ENCODE results near the gene IGSF9B.
A peak's percentile ranks its signal among the peaks of the same experiment; 100 is the strongest.

The IGSF9B gene

GRCh38 chr11:133965031-133965601 is 8.3 kb upstream of the IGSF9B start:
- H2BK5ac ChIP-seq (ENCODE audit: low read length) = no peak overlapping the region
- no peaks in the 10 kb centered on the region for H3K36me3 ChIP-seq (replicated peaks in 1 of 2; ENCODE audit: control insufficient read depth in 2 of 2, insufficient read depth in 2 of 2, low read length in 2 of 2)
- WGBS, 2 donors (ENCODE audit: extremely low coverage in 2 of 2, insufficient read length in 2 of 2, insufficient replicate concordance in 1 of 2) = no CpG with 5 or more reads among the region's 10 CpGs
- H3K27ac ChIP-seq (replicated peaks; ENCODE audit: low read length) = no peak overlapping the region
- H2AFZ ChIP-seq (ENCODE audit: low read length) = no peak overlapping the region
- H3K9me3 ChIP-seq (replicated peaks in 1 of 2; ENCODE audit: control insufficient read depth in 2 of 2, insufficient read depth in 1 of 2, low read depth in 1 of 2, low read length in 2 of 2) = peaks cover 0 to 1% of the 10 kb centered on the region in 2 donors
- no peak overlapping the region for H2BK12ac ChIP-seq (ENCODE audit: low read length)
- no peak overlapping the region for H2AK5ac ChIP-seq (ENCODE audit: low read depth, low read length)
- DNase-seq (ENCODE audit: low spot score) = no peak
- H3K4me3 ChIP-seq (ENCODE audit: low read length in 2 of 2) = no peak overlapping the region
- H3K14ac ChIP-seq (ENCODE audit: low read length) = no peak overlapping the region
- no peak overlapping the region for H3K9ac ChIP-seq (ENCODE audit: low read depth, low read length, poor library complexity)
- no peak overlapping the region for H3K18ac ChIP-seq (ENCODE audit: low read length)
- no peak overlapping the region for H3K23ac ChIP-seq (ENCODE audit: low read depth, low read length, poor library complexity)
- peaks cover 0 to 44% (median 6%) of the 10 kb centered on the region in 3 experiments for H3K27me3 ChIP-seq (ENCODE audit: control insufficient read depth in 3 of 3, insufficient read depth in 3 of 3, low read depth in 1 of 3, low read length in 3 of 3)
- H2BK120ac ChIP-seq (ENCODE audit: low read depth, low read length) = no peak overlapping the region
- no peak overlapping the region for H4K8ac ChIP-seq (ENCODE audit: low read depth, low read length)
- no peak overlapping the region for H4K91ac ChIP-seq (ENCODE audit: low read depth, low read length, poor library complexity)
- H3K4me2 ChIP-seq (ENCODE audit: insufficient read depth, low read length, poor library complexity, severe bottlenecking) = no peak overlapping the region
- H3K4me1 ChIP-seq (ENCODE audit: control insufficient read depth in 2 of 2, insufficient read depth in 1 of 2, low read depth in 1 of 2, low read length in 2 of 2) = peaks cover 12 to 24% of the 10 kb centered on the region in 2 donors
- H2BK15ac ChIP-seq (ENCODE audit: low read length) = no peak overlapping the region
- H3K79me1 ChIP-seq (ENCODE audit: low read depth, low read length) = peaks cover 2% of the 10 kb centered on the region
- H3K4ac ChIP-seq (ENCODE audit: low read length) = no peak overlapping the region

- Histone ChIP-seq H3K4me1 (ENCODE audit: control insufficient read depth in 2 of 2, insufficient read depth in 1 of 2, low read depth in 1 of 2, low read length in 2 of 2) (peaks cover 12 to 24% of the 10 kb centered on the region in 2 donors), H2BK5ac (ENCODE audit: low read length) (no peak overlapping the region), H3K18ac (ENCODE audit: low read length) (no peak overlapping the region), H2BK120ac (ENCODE audit: low read depth, low read length) (no peak overlapping the region), H3K36me3 (replicated peaks in 1 of 2; ENCODE audit: control insufficient read depth in 2 of 2, insufficient read depth in 2 of 2, low read length in 2 of 2) (no peaks in the 10 kb centered on the region), H3K27ac (replicated peaks; ENCODE audit: low read length) (no peak overlapping the region), H2AFZ (ENCODE audit: low read length) (no peak overlapping the region), H3K14ac (ENCODE audit: low read length) (peak overlapping the region; percentile 26), H3K4ac (ENCODE audit: low read length) (no peak overlapping the region), H3K23ac (ENCODE audit: low read depth, low read length, poor library complexity) (no peak overlapping the region), H4K91ac (ENCODE audit: low read depth, low read length, poor library complexity) (no peak overlapping the region), H3K4me2 (ENCODE audit: insufficient read depth, low read length, poor library complexity, severe bottlenecking) (no peak overlapping the region), H3K79me1 (ENCODE audit: low read depth, low read length) (peaks cover 2% of the 10 kb centered on the region), H3K9ac (ENCODE audit: low read depth, low read length, poor library complexity) (peak overlapping the region; percentile 22), H2BK15ac (ENCODE audit: low read length) (no peak overlapping the region), H4K8ac (ENCODE audit: low read depth, low read length) (no peak overlapping the region), H3K9me3 (replicated peaks in 1 of 2; ENCODE audit: control insufficient read depth in 2 of 2, insufficient read depth in 1 of 2, low read depth in 1 of 2, low read length in 2 of 2) (peaks cover 0 to 1% of the 10 kb centered on the region in 2 donors), H3K27me3 (ENCODE audit: control insufficient read depth in 3 of 3, insufficient read depth in 3 of 3, low read depth in 1 of 3, low read length in 3 of 3) (peaks cover 0 to 43% (median 6%) of the 10 kb centered on the region in 3 experiments), H3K4me3 (ENCODE audit: low read length in 2 of 2) (no peak overlapping the region), H2BK12ac (ENCODE audit: low read length) (peak overlapping the region; percentile 44), H2AK5ac (ENCODE audit: low read depth, low read length) (no peak overlapping the region)
- 100% methylated on average over 1 of the region's 7 CpGs; no CpG with 5 or more reads in 1 of the 2 donors for whole genome bisulfite sequencing, 2 donors (ENCODE audit: extremely low coverage in 2 of 2, insufficient read length in 2 of 2, insufficient replicate concordance in 1 of 2)
- no peak for DNase-seq (ENCODE audit: low spot score)
Measured at GRCh38 chr11:133964356-133964755, 7.6 kb upstream of the IGSF9B start.

DNA sequence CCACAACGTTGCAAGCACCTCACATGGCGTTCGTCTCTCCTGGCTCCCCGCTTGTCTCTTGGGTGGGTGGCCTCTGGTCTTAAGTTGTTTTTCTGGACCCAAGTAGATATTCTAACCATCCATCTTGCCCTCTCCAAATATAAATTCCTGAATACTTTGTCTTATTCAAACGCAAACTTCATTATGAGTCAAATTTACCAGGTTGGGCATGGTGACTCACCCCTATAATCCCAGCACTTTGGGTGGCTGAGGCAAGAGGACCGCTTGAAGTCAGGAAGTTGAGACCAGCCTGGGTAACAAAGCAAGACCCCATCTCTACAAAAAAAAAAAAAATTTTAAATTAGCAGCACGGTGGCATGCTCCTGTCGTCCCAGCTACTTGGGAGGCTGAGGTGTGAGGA is 5.1 kb upstream of the IGSF9B start:
- Histone ChIP-seq H2BK5ac (ENCODE audit: low read length) (no peak overlapping the region), H3K79me1 (ENCODE audit: low read depth, low read length) (peaks cover 1% of the 10 kb centered on the region), H3K4me3 (ENCODE audit: low read length in 2 of 2) (no peak overlapping the region), H4K8ac (ENCODE audit: low read depth, low read length) (no peak overlapping the region), H2BK120ac (ENCODE audit: low read depth, low read length) (no peak overlapping the region), H3K4ac (ENCODE audit: low read length) (no peak overlapping the region), H3K36me3 (replicated peaks in 1 of 2; ENCODE audit: control insufficient read depth in 2 of 2, insufficient read depth in 2 of 2, low read length in 2 of 2) (no peaks in the 10 kb centered on the region), H3K27me3 (ENCODE audit: control insufficient read depth in 3 of 3, insufficient read depth in 3 of 3, low read depth in 1 of 3, low read length in 3 of 3) (peaks cover 0 to 42% (median 1%) of the 10 kb centered on the region in 3 experiments), H3K4me1 (ENCODE audit: control insufficient read depth in 2 of 2, insufficient read depth in 1 of 2, low read depth in 1 of 2, low read length in 2 of 2) (peaks cover 18 to 25% of the 10 kb centered on the region in 2 donors), H2AFZ (ENCODE audit: low read length) (no peak overlapping the region), H3K23ac (ENCODE audit: low read depth, low read length, poor library complexity) (no peak overlapping the region), H3K4me2 (ENCODE audit: insufficient read depth, low read length, poor library complexity, severe bottlenecking) (no peak overlapping the region), H3K18ac (ENCODE audit: low read length) (no peak overlapping the region), H2BK12ac (ENCODE audit: low read length) (no peak overlapping the region), H3K14ac (ENCODE audit: low read length) (no peak overlapping the region), H3K9me3 (replicated peaks in 1 of 2; ENCODE audit: control insufficient read depth in 2 of 2, insufficient read depth in 1 of 2, low read depth in 1 of 2, low read length in 2 of 2) (peaks cover 0 to 1% of the 10 kb centered on the region in 2 donors), H2BK15ac (ENCODE audit: low read length) (no peak overlapping the region), H3K9ac (ENCODE audit: low read depth, low read length, poor library complexity) (no peak overlapping the region), H2AK5ac (ENCODE audit: low read depth, low read length) (no peak overlapping the region), H4K91ac (ENCODE audit: low read depth, low read length, poor library complexity) (no peak overlapping the region), H3K27ac (replicated peaks; ENCODE audit: low read length) (no peak overlapping the region)
- WGBS, 2 donors (ENCODE audit: extremely low coverage in 2 of 2, insufficient read length in 2 of 2, insufficient replicate concordance in 1 of 2) = no CpG with 5 or more reads among the region's 8 CpGs
- DNase-seq (ENCODE audit: low spot score) = no peak

DNA sequence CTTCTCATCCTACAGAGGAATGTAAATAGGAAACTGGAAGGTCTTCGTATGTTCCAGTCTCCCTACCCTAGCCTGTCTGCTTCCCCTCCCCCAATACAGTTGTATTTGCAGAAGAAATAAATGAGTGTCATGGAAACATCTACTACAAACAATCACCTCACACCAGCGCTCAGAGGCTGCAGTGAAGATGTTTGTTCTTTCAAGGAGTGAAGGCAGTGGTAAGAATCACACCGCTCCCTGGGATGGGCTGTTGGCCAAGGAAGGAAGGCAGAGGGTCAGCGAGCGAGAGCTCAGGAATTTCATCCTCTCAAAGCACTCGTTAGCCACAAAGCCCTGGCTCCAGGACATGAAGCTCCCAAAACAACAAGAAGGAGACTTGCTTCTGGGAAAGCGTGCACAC is 1.1 kb upstream of the IGSF9B start:
- H3K79me1 ChIP-seq (ENCODE audit: low read depth, low read length) = peaks cover 1% of the 10 kb centered on the region
- no peak overlapping the region for H3K14ac ChIP-seq (ENCODE audit: low read length)
- H3K9ac ChIP-seq (ENCODE audit: low read depth, low read length, poor library complexity) = no peak overlapping the region
- no peak overlapping the region for H2AK5ac ChIP-seq (ENCODE audit: low read depth, low read length)
- H2AFZ ChIP-seq (ENCODE audit: low read length) = peak overlapping the region; percentile 99
- peaks cover 7 to 62% (median 21%) of the 10 kb centered on the region in 3 experiments for H3K27me3 ChIP-seq (ENCODE audit: control insufficient read depth in 3 of 3, insufficient read depth in 3 of 3, low read depth in 1 of 3, low read length in 3 of 3)
- WGBS, 2 donors (ENCODE audit: extremely low coverage in 2 of 2, insufficient read length in 2 of 2, insufficient replicate concordance in 1 of 2) = no CpG with 5 or more reads among the region's 7 CpGs
- peaks cover 0 to 1% of the 10 kb centered on the region in 2 donors for H3K9me3 ChIP-seq (replicated peaks in 1 of 2; ENCODE audit: control insufficient read depth in 2 of 2, insufficient read depth in 1 of 2, low read depth in 1 of 2, low read length in 2 of 2)
- no peak overlapping the region for H2BK12ac ChIP-seq (ENCODE audit: low read length)
- no peaks in the 10 kb centered on the region for H3K36me3 ChIP-seq (replicated peaks in 1 of 2; ENCODE audit: control insufficient read depth in 2 of 2, insufficient read depth in 2 of 2, low read length in 2 of 2)
- peaks cover 16 to 17% of the 10 kb centered on the region in 2 donors for H3K4me1 ChIP-seq (ENCODE audit: control insufficient read depth in 2 of 2, insufficient read depth in 1 of 2, low read depth in 1 of 2, low read length in 2 of 2)
- H3K4me3 ChIP-seq (ENCODE audit: low read length in 2 of 2) = peak overlapping the region in 1 of 2 donors; percentile 84
- H3K27ac ChIP-seq (replicated peaks; ENCODE audit: low read length) = no peak overlapping the region
- no peak overlapping the region for H2BK15ac ChIP-seq (ENCODE audit: low read length)
- no peak overlapping the region for H3K18ac ChIP-seq (ENCODE audit: low read length)
- H3K4me2 ChIP-seq (ENCODE audit: insufficient read depth, low read length, poor library complexity, severe bottlenecking) = no peak overlapping the region
- no peak for DNase-seq (ENCODE audit: low spot score)
- no peak overlapping the region for H2BK5ac ChIP-seq (ENCODE audit: low read length)
- no peak overlapping the region for H3K4ac ChIP-seq (ENCODE audit: low read length)
- no peak overlapping the region for H3K23ac ChIP-seq (ENCODE audit: low read depth, low read length, poor library complexity)
- H4K8ac ChIP-seq (ENCODE audit: low read depth, low read length) = no peak overlapping the region
- no peak overlapping the region for H4K91ac ChIP-seq (ENCODE audit: low read depth, low read length, poor library complexity)
- H2BK120ac ChIP-seq (ENCODE audit: low read depth, low read length) = no peak overlapping the region
